ENCODE data around the gene TMEM39B.

- TF ChIP-seq CTCF (IDR thresholded peaks at IDR 0.05) (no peak), POLR2AphosphoS5 (IDR thresholded peaks at IDR 0.05) (no peak)
These were observed 42.8 kb downstream of the TMEM39B start for GRCh38 chr1:32115496-32115895.
